CD14-positive monocyte (primary cell): ENCODE data around the gene ANAPC13. TPM values are rescaled to one million over a fixed set of nuclear protein-coding genes. Genes with fewer than 3 reads are reported as not detected.

ENCODE experiments used
- DNase-seq, 3 donors: peaks; one replicate each; pipeline ENCODE4 v3.0.0-alpha.2; 2011 to 2022
- H2AFZ ChIP-seq: 2 replicates; pipeline ENCODE4 v1.6.0; 2012; ENCODE audit warnings: mild to moderate bottlenecking, low read depth, low read length, inconsistent platforms; ENCODE audit not compliant: insufficient read depth, poor library complexity, severe bottlenecking
- H3K27ac ChIP-seq, 2 donors: 1 replicate in 1 of 2; 2 replicates in 1 of 2; pipeline ENCODE4 v1.5.1; 2012 to 2013; ENCODE audit warnings: low read length in 2 of 2, control low read depth in 1 of 2, inconsistent platforms in 1 of 2, low read depth in 1 of 2, mild to moderate bottlenecking in 1 of 2
- H3K27me3 ChIP-seq, 2 donors: one replicate each; pipeline versions ENCODE4 v1.6.0 to v1.6.1; 2011 to 2013; ENCODE audit warnings: low read length in 2 of 2; ENCODE audit not compliant: control insufficient read depth in 2 of 2, insufficient read depth in 2 of 2
- H3K36me3 ChIP-seq, 2 donors: replicated peaks in 1 of 2; 1 replicate in 1 of 2; 2 replicates in 1 of 2; pipeline versions ENCODE4 v1.5.1 to v1.6.1; 2012 to 2013; ENCODE audit warnings: low read length in 2 of 2, control low read depth in 1 of 2, inconsistent platforms in 1 of 2, mild to moderate bottlenecking in 1 of 2; ENCODE audit not compliant: insufficient read depth in 2 of 2, control insufficient read depth in 1 of 2
- H3K4me1 ChIP-seq, 2 donors: 1 replicate in 1 of 2; 2 replicates in 1 of 2; pipeline versions ENCODE4 v1.5.1 to v1.6.1; 2012 to 2013; ENCODE audit warnings: low read length in 2 of 2, control low read depth in 1 of 2, inconsistent platforms in 1 of 2, mild to moderate bottlenecking in 1 of 2, moderate library complexity in 1 of 2; ENCODE audit not compliant: insufficient read depth in 2 of 2, control insufficient read depth in 1 of 2
- H3K4me2 ChIP-seq: replicated peaks from 2 replicates; pipeline ENCODE3; 2012; ENCODE audit warnings: low read length, moderate library complexity, mild to moderate bottlenecking; ENCODE audit not compliant: poor library complexity, severe bottlenecking; ENCODE audit errors: extremely low read depth
- H3K4me3 ChIP-seq, 3 experiments: fragments of 200-600 bp in 1 of 3; sonication (generic) in 1 of 3; replicated peaks in 1 of 3; 1 replicate in 2 of 3; 2 replicates in 1 of 3; pipeline ENCODE4 v1.5.1; 2011 to 2013; ENCODE audit warnings: low read length in 3 of 3, mild to moderate bottlenecking in 3 of 3, control low read depth in 2 of 3, low read depth in 2 of 3, inconsistent platforms in 1 of 3, moderate library complexity in 1 of 3
- H3K79me2 ChIP-seq: 2 replicates; pipeline ENCODE4 v1.6.0; 2012; ENCODE audit warnings: mild to moderate bottlenecking, control low read depth, inconsistent platforms, low read length, moderate library complexity; ENCODE audit not compliant: insufficient read depth
- H3K9ac ChIP-seq: 2 replicates; pipeline ENCODE4 v1.6.0; 2017; ENCODE audit warnings: low read length, mild to moderate bottlenecking; ENCODE audit not compliant: insufficient read depth, poor library complexity, severe bottlenecking
- H3K9me3 ChIP-seq, 2 donors: replicated peaks in 1 of 2; 1 replicate in 1 of 2; 2 replicates in 1 of 2; pipeline versions ENCODE4 v1.5.1 to v1.6.1; 2012 to 2013; ENCODE audit warnings: low read length in 2 of 2, control low read depth in 1 of 2; ENCODE audit not compliant: control insufficient read depth in 1 of 2, insufficient read depth in 1 of 2
- H4K20me1 ChIP-seq: 2 replicates; pipeline ENCODE4 v1.6.0; 2012; ENCODE audit warnings: mild to moderate bottlenecking, low read length, control low read depth, moderate library complexity; ENCODE audit not compliant: insufficient read depth
- H3K27ac Mint-ChIP-seq, 7 donors: one replicate each; pipeline ENCODE4 v1.8.0; 2020; ENCODE audit warnings: mild to moderate bottlenecking in 7 of 7, mixed read lengths in 7 of 7, moderate library complexity in 6 of 7, inconsistent platforms in 2 of 7
- H3K27me3 Mint-ChIP-seq, 3 donors: one replicate each; pipeline ENCODE4 v1.8.0; 2021 to 2022; ENCODE audit warnings: low read depth in 3 of 3, mild to moderate bottlenecking in 3 of 3, mixed read lengths in 3 of 3, moderate library complexity in 3 of 3, inconsistent platforms in 1 of 3
- H3K36me3 Mint-ChIP-seq, 2 donors: one replicate each; pipeline ENCODE4 v1.8.0; 2020; ENCODE audit warnings: mixed read lengths in 2 of 2, inconsistent platforms in 1 of 2, mild to moderate bottlenecking in 1 of 2
- H3K4me1 Mint-ChIP-seq: one replicate; pipeline ENCODE4 v1.8.0; 2020; ENCODE audit warnings: mild to moderate bottlenecking, mixed read lengths
- H3K4me3 Mint-ChIP-seq, 2 donors: one replicate each; pipeline ENCODE4 v1.8.0; 2020; ENCODE audit warnings: mild to moderate bottlenecking in 2 of 2, mixed read lengths in 2 of 2, moderate library complexity in 1 of 2
- H3K9me3 Mint-ChIP-seq, 7 donors: one replicate each; pipeline ENCODE4 v1.8.0; 2020 to 2022; ENCODE audit warnings: mixed read lengths in 7 of 7, mild to moderate bottlenecking in 6 of 7, moderate library complexity in 6 of 7, inconsistent platforms in 2 of 7
- CTCF ChIP-seq: fragments of 200-600 bp; IDR thresholded peaks from one replicate; pipeline ENCODE4 v1.8.0; 2022; ENCODE audit warnings: antibody characterized with exemption, mild to moderate bottlenecking
- WGBS: methylation state at CpG from one replicate; pipeline ENCODE4 v1.1.5; 2013; ENCODE audit warnings: missing lambda C conversion rate; ENCODE audit not compliant: insufficient coverage; 5-methylcytosine and 5-hydroxymethylcytosine counted together
- intact Hi-C, 2 donors: fragments of 100-400 bp; cut with micrococcal nuclease; formaldehyde crosslinking; loops; one replicate each; pipeline versions ENCODE4 v1.15.0 to v1.15.1; 2023
- polyA plus RNA-seq, 3 donors: library from polyadenylated mRNA; depleted of rRNA in 1 of 3; unstranded in 2 of 3; stranded (reverse) in 1 of 3; fragments of 300-500 nt in 2 of 3; fragments of >200 nt in 1 of 3; fragmentation: Illumina TruSeq in 2 of 3; gene quantifications; 1 replicate in 2 of 3; 2 replicates in 1 of 3; pipeline ENCODE4 v1.2.3, GENCODE V29; 2012 to 2021

ANAPC13 gene
- polyA plus RNA-seq, 3 donors, result 33.5 to 102 (median 92.4) TPM

GRCh38 chr3:134448664-134449063 lies 37.1 kb downstream of the ANAPC13 start:
- peaks cover 0 to 5% (median 4%) of the 10 kb centered on the region in 3 donors for H3K27me3 Mint-ChIP-seq
- H3K4me2 ChIP-seq, result no peak overlapping the region
- TF ChIP-seq CTCF, result no peak
- DNase-seq, result no peak
- no peaks in the 10 kb centered on the region for H4K20me1 ChIP-seq
- H3K9me3 Mint-ChIP-seq, result peaks cover 0 to 16% (median 7%) of the 10 kb centered on the region in 7 donors
- 100% methylated on average over 1 of the region's 5 CpGs for WGBS
- no peaks in the 10 kb centered on the region for H3K36me3 Mint-ChIP-seq
- no peak overlapping the region for H3K4me3 ChIP-seq
- no peak overlapping the region for H2AFZ ChIP-seq
- no peak overlapping the region for H3K9ac ChIP-seq
- H3K9me3 ChIP-seq, result no peaks in the 10 kb centered on the region
- H3K27me3 ChIP-seq, result no peaks in the 10 kb centered on the region
- no peak overlapping the region for H3K27ac Mint-ChIP-seq
- H3K27ac ChIP-seq, result no peak overlapping the region
- no peaks in the 10 kb centered on the region for H3K36me3 ChIP-seq
- H3K4me1 Mint-ChIP-seq, result peaks cover 11% of the 10 kb centered on the region
- no peak overlapping the region for H3K4me3 Mint-ChIP-seq
- intact Hi-C loops, result no loop called here
- peaks cover 2 to 8% of the 10 kb centered on the region in 2 donors for H3K4me1 ChIP-seq
- H3K79me2 ChIP-seq, result no peaks in the 10 kb centered on the region

DNA sequence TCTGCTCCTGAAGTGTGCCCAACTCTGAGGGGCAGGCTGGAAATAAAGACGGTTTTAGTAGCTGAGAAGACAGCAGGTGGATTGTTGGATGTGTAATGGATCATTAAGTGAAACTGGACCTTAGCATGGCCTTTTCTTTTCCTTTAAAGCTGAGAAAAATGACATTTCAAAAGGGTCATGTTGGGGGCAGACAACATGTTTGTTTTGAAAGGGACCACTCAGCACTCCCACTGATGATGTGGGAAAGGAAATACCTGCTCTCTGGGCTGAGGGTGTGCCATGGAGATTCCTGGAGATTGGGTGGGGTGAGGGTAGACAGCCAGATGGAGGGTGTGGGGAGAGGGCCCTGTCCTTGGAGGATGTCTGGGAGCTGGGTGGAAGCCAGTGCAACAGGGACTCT lies 38.4 kb downstream of the ANAPC13 start:
- H3K36me3 Mint-ChIP-seq, result no peaks in the 10 kb centered on the region
- Histone ChIP-seq H3K27me3 (no peaks in the 10 kb centered on the region), H3K36me3 (no peaks in the 10 kb centered on the region), H3K27ac (no peak overlapping the region), H3K9me3 (no peaks in the 10 kb centered on the region), H3K79me2 (no peaks in the 10 kb centered on the region), H3K9ac (no peak overlapping the region), H3K4me3 (no peak overlapping the region), H3K4me2 (no peak overlapping the region), H4K20me1 (no peaks in the 10 kb centered on the region), H2AFZ (no peak overlapping the region), H3K4me1 (peaks cover 2 to 8% of the 10 kb centered on the region in 2 donors)
- TF ChIP-seq CTCF, result no peak
- peaks cover 0 to 6% (median 4%) of the 10 kb centered on the region in 3 donors for H3K27me3 Mint-ChIP-seq
- H3K9me3 Mint-ChIP-seq, result peaks cover 0 to 16% (median 7%) of the 10 kb centered on the region in 7 donors
- intact Hi-C loops, result no loop called here
- peaks cover 11% of the 10 kb centered on the region for H3K4me1 Mint-ChIP-seq
- no peak overlapping the region for H3K4me3 Mint-ChIP-seq
- no peak for DNase-seq
- no peak overlapping the region for H3K27ac Mint-ChIP-seq
- WGBS, result no CpG with 5 or more reads among the region's 1 CpG
